Measurements from ENCODE around the gene UBE2C. TPM values are rescaled to one million over a fixed set of nuclear protein-coding genes. Genes with fewer than 3 reads are reported as not detected.
"Not testable (repeated sequence)": the region's sequence is repeated elsewhere in the genome, so short reads cannot be mapped to it uniquely, and the experiment has no call there.

UBE2C gene
- total and polyA plus RNA-seq, 2 donors (not counting 1 experiment from before 2014, with no cell fraction given), result 0.54 to 2.4 TPM

DNA sequence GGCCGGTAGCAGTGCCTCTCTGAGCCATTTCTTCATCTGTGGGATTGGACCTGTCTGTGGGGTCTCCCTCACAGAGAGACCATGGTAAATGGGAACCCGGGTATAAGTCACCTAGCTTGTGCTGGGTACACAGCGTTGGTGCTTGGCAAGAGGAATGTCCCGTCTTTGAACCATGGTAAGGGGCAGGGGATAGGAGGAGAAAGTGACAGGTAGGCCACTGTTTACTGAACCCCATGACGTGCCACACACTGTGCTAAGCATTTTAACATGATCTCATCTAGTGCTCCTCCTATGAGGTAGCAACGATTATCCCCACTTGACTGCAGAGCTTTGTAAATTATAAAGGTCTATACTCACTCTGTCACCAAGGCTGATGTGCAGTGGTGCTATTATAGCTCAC is 15.3 kb downstream of the UBE2C start:
- TF ChIP-seq EZH2 (IDR thresholded peaks at IDR 0.05; ENCODE audit: borderline replicate concordance, insufficient read depth, low read depth, low read length, poor library complexity, severe bottlenecking), result no peak
- TF ChIP-seq, protein P1, sequence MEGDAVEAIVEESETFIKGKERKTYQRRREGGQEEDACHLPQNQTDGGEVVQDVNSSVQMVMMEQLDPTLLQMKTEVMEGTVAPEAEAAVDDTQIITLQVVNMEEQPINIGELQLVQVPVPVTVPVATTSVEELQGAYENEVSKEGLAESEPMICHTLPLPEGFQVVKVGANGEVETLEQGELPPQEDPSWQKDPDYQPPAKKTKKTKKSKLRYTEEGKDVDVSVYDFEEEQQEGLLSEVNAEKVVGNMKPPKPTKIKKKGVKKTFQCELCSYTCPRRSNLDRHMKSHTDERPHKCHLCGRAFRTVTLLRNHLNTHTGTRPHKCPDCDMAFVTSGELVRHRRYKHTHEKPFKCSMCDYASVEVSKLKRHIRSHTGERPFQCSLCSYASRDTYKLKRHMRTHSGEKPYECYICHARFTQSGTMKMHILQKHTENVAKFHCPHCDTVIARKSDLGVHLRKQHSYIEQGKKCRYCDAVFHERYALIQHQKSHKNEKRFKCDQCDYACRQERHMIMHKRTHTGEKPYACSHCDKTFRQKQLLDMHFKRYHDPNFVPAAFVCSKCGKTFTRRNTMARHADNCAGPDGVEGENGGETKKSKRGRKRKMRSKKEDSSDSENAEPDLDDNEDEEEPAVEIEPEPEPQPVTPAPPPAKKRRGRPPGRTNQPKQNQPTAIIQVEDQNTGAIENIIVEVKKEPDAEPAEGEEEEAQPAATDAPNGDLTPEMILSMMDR (IDR thresholded peaks at IDR 0.05), result no peak
- Histone ChIP-seq H3K4me1 (ENCODE audit: control insufficient read depth in 2 of 2, insufficient read depth in 2 of 2, low read length in 2 of 2) (peaks cover 14 to 19% of the 10 kb centered on the region in 2 donors), H3K36me3 (replicated peaks in 1 of 2; ENCODE audit: control extremely low read depth in 1 of 2, control insufficient read depth in 1 of 2, extremely low read depth in 1 of 2, insufficient read depth in 2 of 2, low read length in 1 of 2) (no peaks in the 10 kb centered on the region), H3K79me2 (ENCODE audit: control insufficient read depth, insufficient read depth, low read length) (no peaks in the 10 kb centered on the region), H3K27ac (ENCODE audit: low read length in 2 of 2) (no peak overlapping the region), H3K9me3 (ENCODE audit: control extremely low read depth in 1 of 3, control insufficient read depth in 2 of 3, insufficient read depth in 1 of 3, low read length in 2 of 3) (peaks cover 0 to 2% (median 0%) of the 10 kb centered on the region in 3 donors), H3K4me2 (replicated peaks; ENCODE audit: low read depth, low read length, poor library complexity, severe bottlenecking) (no peak overlapping the region), H3K9ac (ENCODE audit: low read length) (no peak overlapping the region), H2AFZ (ENCODE audit: insufficient read depth, low read depth, low read length, poor library complexity, severe bottlenecking) (no peak overlapping the region), H3K4me3 (ENCODE audit: control extremely low read depth in 1 of 5, extremely low read depth in 1 of 5, insufficient read depth in 1 of 5, low read depth in 2 of 5, low read length in 4 of 5) (no peak overlapping the region), H4K20me1 (ENCODE audit: control insufficient read depth, insufficient read depth, low read length, poor library complexity, severe bottlenecking) (no peaks in the 10 kb centered on the region), H3K27me3 (replicated peaks in 1 of 4; ENCODE audit: control extremely low read depth in 1 of 4, control insufficient read depth in 3 of 4, insufficient read depth in 4 of 4, low read length in 3 of 4) (peaks cover 0 to 11% (median 5%) of the 10 kb centered on the region in 4 experiments)
- no peak for DNase-seq
- ATAC-seq (ENCODE audit: low read depth), result no peak
- Mint-ChIP-seq H3K9me3 (ENCODE audit: insufficient read depth) (no peaks in the 10 kb centered on the region), H3K4me3 (no peak overlapping the region), H3K4me1 (peaks cover 16% of the 10 kb centered on the region), H3K27me3 (peaks cover 13% of the 10 kb centered on the region), H3K27ac (no peak overlapping the region)
- CTCF ChIA-PET, result interaction anchor here (0.6 to 1.0 kb wide), 2 partner anchors 62 to 376 kb away, joined by 3 to 4 read pairs; no protein-coding TSS in a partner anchor
- POLR2A ChIA-PET, result no interaction called here
- intact Hi-C loops (cut with micrococcal nuclease), result no loop called here
- 92% methylated on average over 4 of the region's 6 CpGs for WGBS (ENCODE audit: insufficient coverage)

DNA sequence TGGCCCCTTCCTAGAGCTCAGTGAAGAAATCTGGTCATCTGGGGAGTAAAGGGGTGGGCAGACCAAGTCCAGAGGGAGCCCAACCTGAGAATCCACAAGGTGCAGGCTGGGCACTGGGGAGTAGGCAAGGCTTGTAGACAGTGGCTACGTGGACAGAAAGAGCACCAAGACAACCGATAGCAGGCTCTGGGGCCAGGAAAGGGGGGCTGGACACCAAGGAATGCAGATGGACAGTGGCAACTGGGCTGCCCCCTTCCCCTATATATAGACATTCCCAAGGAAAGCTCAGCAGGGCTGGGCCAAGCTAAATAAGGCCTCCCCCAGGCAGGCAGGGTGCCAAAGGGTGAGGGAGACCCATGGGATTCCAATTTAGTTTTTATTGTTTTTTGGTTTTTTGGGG is 16.1 kb downstream of the UBE2C start:
- Mint-ChIP-seq H3K4me1 (peaks cover 18% of the 10 kb centered on the region), H3K9me3 (ENCODE audit: insufficient read depth) (no peaks in the 10 kb centered on the region), H3K4me3 (no peak overlapping the region), H3K27me3 (peaks cover 8% of the 10 kb centered on the region), H3K27ac (no peak overlapping the region)
- WGBS (ENCODE audit: insufficient coverage), result 72% methylated on average over 2 of the region's 2 CpGs
- ChIA-PET POLR2A (interaction anchor here (0.9 kb wide), 1 partner anchor 14 kb away, joined by 5 read pairs; no protein-coding TSS in a partner anchor), CTCF (interaction anchor here (0.6 to 1.0 kb wide), 2 partner anchors 61 to 159 kb away, joined by 3 to 6 read pairs; no protein-coding TSS in a partner anchor)
- TF ChIP-seq, protein P1 (IDR thresholded peaks at IDR 0.05), result no peak
- TF ChIP-seq EZH2 (IDR thresholded peaks at IDR 0.05; ENCODE audit: borderline replicate concordance, insufficient read depth, low read depth, low read length, poor library complexity, severe bottlenecking), result no peak
- ATAC-seq (ENCODE audit: low read depth) (no peak), DNase-seq (no peak)
- peaks cover 5 to 16% of the 10 kb centered on the region in 2 donors for H3K4me1 ChIP-seq (ENCODE audit: control insufficient read depth in 2 of 2, insufficient read depth in 2 of 2, low read length in 2 of 2)
- no peaks in the 10 kb centered on the region for H3K79me2 ChIP-seq (ENCODE audit: control insufficient read depth, insufficient read depth, low read length)
- H3K27me3 ChIP-seq (replicated peaks in 1 of 4; ENCODE audit: control extremely low read depth in 1 of 4, control insufficient read depth in 3 of 4, insufficient read depth in 4 of 4, low read length in 3 of 4), result peaks cover 0 to 2% (median under 1%) of the 10 kb centered on the region in 4 experiments
- H2AFZ ChIP-seq (ENCODE audit: insufficient read depth, low read depth, low read length, poor library complexity, severe bottlenecking), result no peak overlapping the region
- no peak overlapping the region for H3K4me3 ChIP-seq (ENCODE audit: control extremely low read depth in 1 of 5, extremely low read depth in 1 of 5, insufficient read depth in 1 of 5, low read depth in 2 of 5, low read length in 4 of 5)
- H3K9me3 ChIP-seq (ENCODE audit: control extremely low read depth in 1 of 3, control insufficient read depth in 2 of 3, insufficient read depth in 1 of 3, low read length in 2 of 3), result peaks cover 0 to 2% (median 0%) of the 10 kb centered on the region in 3 donors
- H3K27ac ChIP-seq (ENCODE audit: low read length in 2 of 2), result no peak overlapping the region
- no peaks in the 10 kb centered on the region for H3K36me3 ChIP-seq (replicated peaks in 1 of 2; ENCODE audit: control extremely low read depth in 1 of 2, control insufficient read depth in 1 of 2, extremely low read depth in 1 of 2, insufficient read depth in 2 of 2, low read length in 1 of 2)
- intact Hi-C loops (cut with micrococcal nuclease), result no loop called here
- no peaks in the 10 kb centered on the region for H4K20me1 ChIP-seq (ENCODE audit: control insufficient read depth, insufficient read depth, low read length, poor library complexity, severe bottlenecking)
- H3K9ac ChIP-seq (ENCODE audit: low read length), result no peak overlapping the region
- H3K4me2 ChIP-seq (replicated peaks; ENCODE audit: low read depth, low read length, poor library complexity, severe bottlenecking), result no peak overlapping the region

DNA sequence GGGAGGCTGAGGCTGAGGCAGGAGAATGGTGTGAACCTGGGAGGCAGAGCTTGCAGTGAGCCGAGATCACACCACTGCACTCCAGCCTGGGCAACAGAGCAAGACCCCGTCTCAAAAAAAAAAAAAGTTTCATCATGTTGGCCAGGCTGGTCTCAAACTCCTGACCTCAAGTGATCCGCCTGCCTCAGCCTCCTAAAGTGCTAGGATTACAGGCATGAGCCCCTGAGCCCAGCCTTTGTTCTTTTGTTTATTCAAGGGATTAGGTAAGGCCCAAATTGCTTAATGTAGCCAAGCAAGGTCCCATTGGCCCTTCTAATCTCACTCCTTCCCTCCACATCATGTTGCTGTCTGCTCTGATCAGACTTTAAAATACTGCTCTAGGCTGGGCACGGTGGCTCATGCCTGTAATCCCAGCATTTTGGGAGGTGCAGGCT is 17.2 kb downstream of the UBE2C start:
- H3K36me3 ChIP-seq (replicated peaks in 1 of 2; ENCODE audit: control extremely low read depth in 1 of 2, control insufficient read depth in 1 of 2, extremely low read depth in 1 of 2, insufficient read depth in 2 of 2, low read length in 1 of 2); ATAC-seq (ENCODE audit: low read depth); intact Hi-C loops (cut with micrococcal nuclease); H3K4me3 Mint-ChIP-seq; H3K9me3 Mint-ChIP-seq (ENCODE audit: insufficient read depth); H2AFZ ChIP-seq (ENCODE audit: insufficient read depth, low read depth, low read length, poor library complexity, severe bottlenecking); H3K4me3 ChIP-seq (ENCODE audit: control extremely low read depth in 1 of 5, extremely low read depth in 1 of 5, insufficient read depth in 1 of 5, low read depth in 2 of 5, low read length in 4 of 5); H3K27ac ChIP-seq (ENCODE audit: low read length in 2 of 2); H3K4me2 ChIP-seq (replicated peaks; ENCODE audit: low read depth, low read length, poor library complexity, severe bottlenecking); H3K9me3 ChIP-seq (ENCODE audit: control extremely low read depth in 1 of 3, control insufficient read depth in 2 of 3, insufficient read depth in 1 of 3, low read length in 2 of 3); H4K20me1 ChIP-seq (ENCODE audit: control insufficient read depth, insufficient read depth, low read length, poor library complexity, severe bottlenecking); H3K79me2 ChIP-seq (ENCODE audit: control insufficient read depth, insufficient read depth, low read length); POLR2A ChIA-PET; H3K27me3 Mint-ChIP-seq; H3K27me3 ChIP-seq (replicated peaks in 1 of 4; ENCODE audit: control extremely low read depth in 1 of 4, control insufficient read depth in 3 of 4, insufficient read depth in 4 of 4, low read length in 3 of 4); DNase-seq; H3K27ac Mint-ChIP-seq; CTCF ChIA-PET; H3K9ac ChIP-seq (ENCODE audit: low read length): not testable (repeated sequence)
- WGBS (ENCODE audit: insufficient coverage), result 100% methylated on average over 4 of the region's 4 CpGs
- peaks cover 6 to 14% of the 10 kb centered on the region in 2 donors for H3K4me1 ChIP-seq (ENCODE audit: control insufficient read depth in 2 of 2, insufficient read depth in 2 of 2, low read length in 2 of 2)
- H3K4me1 Mint-ChIP-seq, result peaks cover 14% of the 10 kb centered on the region
